Smooth muscle cell of bladder (primary cell): ENCODE results near the gene PER3. TPM values are rescaled to one million over a fixed set of nuclear protein-coding genes. Genes with fewer than 3 reads are reported as not detected.

Experiments
- total RNA-seq: library from RNA; depleted of rRNA; stranded (reverse); fragments of >200 nt; gene quantifications from 2 replicates; pipeline ENCODE4 v1.2.3, GENCODE V29; 2014

Gene PER3
- total RNA-seq = 2.6 and 4.9 TPM in 2 replicates

GRCh38 chr1:7783826-7784491, at the start of gene PER3:
Gene PER3, plus strand, starts transcription at chr1:7784291. Its CDS starts 587 bp downstream, at chr1:7784878.

GRCh38 chr1:7770997-7771822, 12.9 kb upstream of the PER3 start, which contains the start of gene VAMP3:
Gene VAMP3, plus strand, starts transcription at chr1:7771296. Its CDS starts 88 bp downstream, at chr1:7771384.

GRCh38 chr1:7852804-7853683, 69.0 kb downstream of the PER3 start, which contains the start of gene UTS2:
Gene UTS2, minus strand, starts transcription at chr1:7853065. Its CDS starts 62 bp downstream, at chr1:7853003.

Other genes with a start within 250 kb of the PER3 start
- 66.5 and 73.4 TPM in 2 replicates for gene VAMP3, start 13.0 kb upstream of the PER3 start, total RNA-seq
- not detected in 2 replicates for gene UTS2, start 68.8 kb downstream of the PER3 start, total RNA-seq
- 0.14 and 0.18 TPM in 2 replicates for gene TNFRSF9, start 156.5 kb downstream of the PER3 start, total RNA-seq
- 338 and 358 TPM in 2 replicates for gene PARK7, start 177.4 kb downstream of the PER3 start, total RNA-seq
- 23.5 and 26.8 TPM in 2 replicates for gene ERRFI1, start 242.0 kb downstream of the PER3 start, total RNA-seq